ENCODE data around the gene SLC9A9. TPM values are rescaled to one million over a fixed set of nuclear protein-coding genes. Genes with fewer than 3 reads are reported as not detected.
A peak's percentile ranks its signal among the peaks of the same experiment; 100 is the strongest.

SLC9A9 gene
- total and polyA plus RNA-seq, 8 donors, result 0.58 to 29.7 (median 14.0) TPM

DNA sequence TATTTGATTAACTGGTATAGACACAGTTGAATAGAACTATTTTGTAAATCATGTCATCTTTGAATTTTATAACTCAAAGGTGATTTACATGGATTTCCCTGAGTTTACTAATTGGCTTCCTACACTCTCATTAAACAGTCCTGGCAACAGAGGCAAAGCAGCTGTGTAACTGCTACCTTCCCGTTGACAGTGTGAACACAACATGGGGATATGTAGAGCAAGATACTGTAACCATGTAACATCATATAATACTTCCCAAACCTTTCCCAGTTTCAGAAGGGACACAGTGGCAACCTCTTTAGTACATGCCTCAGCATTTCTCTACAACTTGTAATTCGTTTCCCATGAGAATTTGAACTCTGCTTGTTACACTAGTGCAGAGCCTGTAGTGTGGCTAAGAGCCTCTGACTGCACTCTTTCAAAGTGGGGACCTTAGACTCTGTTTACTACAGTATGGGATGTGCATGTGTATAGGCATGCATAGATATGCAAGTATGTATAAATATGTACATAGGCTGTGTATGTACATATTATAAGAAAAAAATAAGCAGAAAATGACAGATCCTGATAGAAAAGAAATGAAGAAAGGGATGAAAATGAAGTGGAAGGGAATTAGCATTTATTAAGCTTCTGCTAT lies 299.3 kb downstream of the SLC9A9 start:
- intact Hi-C loops (cut with DNase I; ENCODE audit: low total_unique reads), result no loop called here

DNA sequence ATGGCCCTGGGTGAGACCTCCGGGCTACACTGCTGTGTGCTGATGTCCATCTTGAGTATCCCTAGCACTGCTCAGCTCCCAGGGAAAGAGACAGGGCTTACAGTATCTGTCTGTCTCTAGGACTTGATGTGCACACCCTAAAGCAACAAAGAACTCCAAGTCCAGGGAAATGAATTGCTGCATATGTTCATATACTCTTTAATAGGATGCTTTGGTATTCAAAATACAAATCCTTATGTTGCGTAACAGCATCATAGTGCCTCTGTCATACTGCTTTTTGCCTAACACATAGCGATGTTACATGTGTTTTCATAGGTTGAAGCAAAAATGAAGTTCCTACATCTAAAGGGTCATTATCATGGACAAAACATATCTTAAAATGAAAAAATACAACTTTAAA lies 299.9 kb downstream of the SLC9A9 start:
- Histone ChIP-seq H3K27ac (no peak overlapping the region), H3K36me3 (peaks cover 0 to 14% (median 8%) of the 10 kb centered on the region in 4 donors), H3K4me3 (no peak overlapping the region), H3K27me3 (no peaks in the 10 kb centered on the region), H3K4me1 (no peaks in the 10 kb centered on the region), H3K9me3 (no peaks in the 10 kb centered on the region)
- 95 to 100% (median 97%) methylated on average over 3 of the region's 3 CpGs for WGBS, 5 donors
- intact Hi-C loops (cut with DNase I; ENCODE audit: low total_unique reads), result no loop called here
- no peak for TF ChIP-seq EP300 (IDR thresholded peaks at IDR 0.05)
- no peak for TF ChIP-seq POLR2AphosphoS5 (IDR thresholded peaks at IDR 0.05)
- no peak for TF ChIP-seq POLR2A (IDR thresholded peaks at IDR 0.05)
- TF ChIP-seq, protein P1, sequence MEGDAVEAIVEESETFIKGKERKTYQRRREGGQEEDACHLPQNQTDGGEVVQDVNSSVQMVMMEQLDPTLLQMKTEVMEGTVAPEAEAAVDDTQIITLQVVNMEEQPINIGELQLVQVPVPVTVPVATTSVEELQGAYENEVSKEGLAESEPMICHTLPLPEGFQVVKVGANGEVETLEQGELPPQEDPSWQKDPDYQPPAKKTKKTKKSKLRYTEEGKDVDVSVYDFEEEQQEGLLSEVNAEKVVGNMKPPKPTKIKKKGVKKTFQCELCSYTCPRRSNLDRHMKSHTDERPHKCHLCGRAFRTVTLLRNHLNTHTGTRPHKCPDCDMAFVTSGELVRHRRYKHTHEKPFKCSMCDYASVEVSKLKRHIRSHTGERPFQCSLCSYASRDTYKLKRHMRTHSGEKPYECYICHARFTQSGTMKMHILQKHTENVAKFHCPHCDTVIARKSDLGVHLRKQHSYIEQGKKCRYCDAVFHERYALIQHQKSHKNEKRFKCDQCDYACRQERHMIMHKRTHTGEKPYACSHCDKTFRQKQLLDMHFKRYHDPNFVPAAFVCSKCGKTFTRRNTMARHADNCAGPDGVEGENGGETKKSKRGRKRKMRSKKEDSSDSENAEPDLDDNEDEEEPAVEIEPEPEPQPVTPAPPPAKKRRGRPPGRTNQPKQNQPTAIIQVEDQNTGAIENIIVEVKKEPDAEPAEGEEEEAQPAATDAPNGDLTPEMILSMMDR (IDR thresholded peaks at IDR 0.05), result no peak
- no peak for DNase-seq

More for the DNA sequence above, 299.3 kb downstream of the SLC9A9 start:
- Histone ChIP-seq H3K4me1 (no peaks in the 10 kb centered on the region), H3K4me3 (no peak overlapping the region), H3K36me3 (peaks cover 0 to 14% (median 8%) of the 10 kb centered on the region in 4 donors), H3K27ac (no peak overlapping the region), H3K9me3 (no peaks in the 10 kb centered on the region), H3K27me3 (no peaks in the 10 kb centered on the region)
- TF ChIP-seq POLR2A (IDR thresholded peaks at IDR 0.05) (no peak), EP300 (IDR thresholded peaks at IDR 0.05) (no peak), POLR2AphosphoS5 (IDR thresholded peaks at IDR 0.05) (no peak)
- TF ChIP-seq, protein P1 (IDR thresholded peaks at IDR 0.05), result no peak
- no peak for DNase-seq
- 73 to 89% (median 81%) methylated on average over 2 of the region's 2 CpGs for WGBS, 5 donors

DNA sequence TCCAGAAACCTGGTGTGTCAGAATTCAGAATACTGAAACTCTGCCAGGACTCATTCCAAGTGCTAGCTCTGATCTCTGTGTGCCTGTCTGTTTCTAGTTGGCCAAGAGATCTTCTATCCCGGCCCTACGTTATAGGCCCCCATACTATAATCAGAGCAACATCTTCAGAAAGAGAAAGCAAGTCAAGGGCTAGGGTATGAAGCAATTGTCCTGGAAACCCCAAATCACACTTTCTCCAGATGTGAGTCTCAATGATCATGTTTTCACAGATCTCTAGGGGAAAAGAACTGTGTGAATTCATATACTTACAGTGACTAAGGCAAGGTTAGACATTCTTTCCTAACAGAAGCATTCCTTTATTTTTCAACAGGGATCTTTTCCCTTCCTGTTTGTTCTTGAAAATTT lies 309.7 kb downstream of the SLC9A9 start:
- Histone ChIP-seq H3K27me3 (no peaks in the 10 kb centered on the region), H3K4me3 (no peak overlapping the region), H3K27ac (peak overlapping the region in 2 of 5 donors; percentile 3 to 38), H3K9me3 (no peaks in the 10 kb centered on the region), H3K36me3 (no peaks in the 10 kb centered on the region), H3K4me1 (peaks cover 0 to 26% (median 10%) of the 10 kb centered on the region in 4 donors)
- TF ChIP-seq EP300 (IDR thresholded peaks at IDR 0.05) (no peak), POLR2A (IDR thresholded peaks at IDR 0.05) (no peak), POLR2AphosphoS5 (IDR thresholded peaks at IDR 0.05) (no peak)
- TF ChIP-seq, protein P1 (IDR thresholded peaks at IDR 0.05), result no peak
- intact Hi-C loops (cut with DNase I; ENCODE audit: low total_unique reads), result no loop called here
- no peak for DNase-seq
- 61 to 80% (median 74%) methylated on average over 2 of the region's 2 CpGs for WGBS, 5 donors

DNA sequence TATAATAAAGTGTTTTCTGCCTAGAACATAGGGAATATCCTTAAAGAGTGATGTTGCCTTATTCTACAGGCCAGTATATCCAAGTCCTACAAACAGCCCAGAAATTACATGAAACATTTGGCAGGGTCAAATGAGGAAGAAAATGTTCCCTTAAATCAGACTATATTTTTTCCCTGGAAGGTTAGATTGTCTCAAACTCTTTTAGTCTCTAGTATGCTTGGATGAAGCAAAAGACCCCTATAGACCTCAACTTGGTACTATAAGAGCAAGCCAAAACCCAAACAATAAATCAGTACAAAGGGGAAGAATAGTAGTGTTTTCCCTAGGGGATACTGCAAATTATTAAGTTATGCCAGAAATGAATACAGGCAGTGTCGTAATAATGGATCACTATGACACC lies 310.2 kb downstream of the SLC9A9 start:
- H3K4me3 ChIP-seq, result no peak overlapping the region
- H3K27me3 ChIP-seq, result no peaks in the 10 kb centered on the region
- intact Hi-C loops (cut with DNase I; ENCODE audit: low total_unique reads), result no loop called here
- H3K27ac ChIP-seq, result peak overlapping the region in 2 of 5 donors; percentile 3 to 38
- 77 to 97% (median 92%) methylated on average over 1 of the region's 1 CpG for WGBS, 5 donors
- H3K4me1 ChIP-seq, result peaks cover 0 to 26% (median 10%) of the 10 kb centered on the region in 4 donors
- DNase-seq, result no peak
- TF ChIP-seq, protein P1 (IDR thresholded peaks at IDR 0.05), result no peak
- TF ChIP-seq EP300 (IDR thresholded peaks at IDR 0.05) (no peak), POLR2A (IDR thresholded peaks at IDR 0.05) (no peak), POLR2AphosphoS5 (IDR thresholded peaks at IDR 0.05) (no peak)
- no peaks in the 10 kb centered on the region for H3K36me3 ChIP-seq
- H3K9me3 ChIP-seq, result no peaks in the 10 kb centered on the region
